ENCODE measurements around the gene TBC1D8B.

GRCh38 chrX:106906361-106906760 is 103.9 kb downstream of the TBC1D8B start:
- TF ChIP-seq, protein P1, sequence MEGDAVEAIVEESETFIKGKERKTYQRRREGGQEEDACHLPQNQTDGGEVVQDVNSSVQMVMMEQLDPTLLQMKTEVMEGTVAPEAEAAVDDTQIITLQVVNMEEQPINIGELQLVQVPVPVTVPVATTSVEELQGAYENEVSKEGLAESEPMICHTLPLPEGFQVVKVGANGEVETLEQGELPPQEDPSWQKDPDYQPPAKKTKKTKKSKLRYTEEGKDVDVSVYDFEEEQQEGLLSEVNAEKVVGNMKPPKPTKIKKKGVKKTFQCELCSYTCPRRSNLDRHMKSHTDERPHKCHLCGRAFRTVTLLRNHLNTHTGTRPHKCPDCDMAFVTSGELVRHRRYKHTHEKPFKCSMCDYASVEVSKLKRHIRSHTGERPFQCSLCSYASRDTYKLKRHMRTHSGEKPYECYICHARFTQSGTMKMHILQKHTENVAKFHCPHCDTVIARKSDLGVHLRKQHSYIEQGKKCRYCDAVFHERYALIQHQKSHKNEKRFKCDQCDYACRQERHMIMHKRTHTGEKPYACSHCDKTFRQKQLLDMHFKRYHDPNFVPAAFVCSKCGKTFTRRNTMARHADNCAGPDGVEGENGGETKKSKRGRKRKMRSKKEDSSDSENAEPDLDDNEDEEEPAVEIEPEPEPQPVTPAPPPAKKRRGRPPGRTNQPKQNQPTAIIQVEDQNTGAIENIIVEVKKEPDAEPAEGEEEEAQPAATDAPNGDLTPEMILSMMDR (conservative IDR thresholded peaks at IDR 0.05 in 1 of 2, IDR thresholded peaks at IDR 0.05 in 1 of 2; ENCODE audit: low read depth in 1 of 2, low read length in 2 of 2), result no peak
- no peak for TF ChIP-seq EZH2 (IDR thresholded peaks at IDR 0.05; ENCODE audit: low read length, missing control alignments)
